Esophagus muscularis mucosa (tissue), 4 donors: ENCODE measurements around the gene KRT8.

ENCODE experiments used
- CTCF ChIP-seq, 3 experiments: fragments of 200-600 bp in 2 of 3; fragments of 450-650 bp in 1 of 3; sonication (generic) in 2 of 3; IDR thresholded peaks; one replicate each; pipeline ENCODE4 v1.5.1; 2017 to 2019; ENCODE audit warnings: antibody characterized with exemption in 3 of 3, mild to moderate bottlenecking in 2 of 3, moderate library complexity in 1 of 3
- EP300 ChIP-seq: sonication (generic); formaldehyde crosslinking; IDR thresholded peaks from one replicate; pipeline ENCODE4 v1.6.1; 2017; ENCODE audit warnings: antibody characterized with exemption
- POLR2AphosphoS5 ChIP-seq, 2 donors: sonication (generic); formaldehyde crosslinking; IDR thresholded peaks; one replicate each; pipeline ENCODE4 v1.6.1; 2017; ENCODE audit warnings: antibody characterized with exemption in 2 of 2

- no peak for TF ChIP-seq POLR2AphosphoS5 (IDR thresholded peaks at IDR 0.05)
- no peak for TF ChIP-seq CTCF (IDR thresholded peaks at IDR 0.05)
- no peak for TF ChIP-seq EP300
Observed at GRCh38 chr12:52944683-52945388, 40.0 kb upstream of the KRT8 start.
